Calu3 (cell line): Measurements from ENCODE around the gene CBX4. TPM values are rescaled to one million over a fixed set of nuclear protein-coding genes. Genes with fewer than 3 reads are reported as not detected.
A peak's percentile ranks its signal among the peaks of the same experiment; 100 is the strongest.

Experiments used
- BruUV-seq: library from RNA; stranded (reverse); fragments of 400-500 nt; replicated peaks from 2 replicates; lab custom pipeline; 2021; lab: Mats Ljungman, UMichigan
- CTCF ChIA-PET: fragments of 300-600 bp; sonication (Branson Sonifier 250); formaldehyde crosslinking; loops from one replicate; lab custom pipeline; 2022; ENCODE audit warnings: antibody characterized with exemption; lab: Charles Lee
- DNase-seq: peaks from one replicate; pipeline ENCODE4 v3.0.0; 2022
- H3K27ac Mint-ChIP-seq: one replicate; pipeline ENCODE4 v1.8.0; 2022; ENCODE audit warnings: mixed read lengths; ENCODE audit not compliant: unreplicated experiment
- H3K27me3 Mint-ChIP-seq: one replicate; pipeline ENCODE4 v1.8.0; 2022; ENCODE audit warnings: mixed read lengths; ENCODE audit not compliant: unreplicated experiment
- H3K36me3 Mint-ChIP-seq: one replicate; pipeline ENCODE4 v1.8.0; 2022; ENCODE audit warnings: mild to moderate bottlenecking, moderate library complexity, mixed read lengths; ENCODE audit not compliant: insufficient read depth, unreplicated experiment
- H3K4me1 Mint-ChIP-seq: one replicate; pipeline ENCODE4 v1.8.0; 2022; ENCODE audit warnings: mild to moderate bottlenecking, low read depth, mixed read lengths; ENCODE audit not compliant: unreplicated experiment
- H3K4me3 Mint-ChIP-seq: one replicate; pipeline ENCODE4 v1.8.0; 2022; ENCODE audit warnings: mild to moderate bottlenecking, low read depth, moderate library complexity, mixed read lengths; ENCODE audit not compliant: unreplicated experiment
- H3K9me3 Mint-ChIP-seq: one replicate; pipeline ENCODE4 v1.8.0; 2022; ENCODE audit warnings: low read depth, mixed read lengths; ENCODE audit not compliant: unreplicated experiment
- CTCF ChIP-seq: fragments of 200-600 bp; IDR thresholded peaks from one replicate; pipeline ENCODE4 v1.8.0; 2022; ENCODE audit warnings: antibody characterized with exemption; ENCODE audit not compliant: unreplicated experiment
- intact Hi-C: fragments of 100-400 bp; cut with micrococcal nuclease; formaldehyde crosslinking; loops from one replicate; pipeline ENCODE4 v1.10.0; 2022; ENCODE audit not compliant: unreplicated experiment
- total RNA-seq: library from RNA; stranded (reverse); gene quantifications from 2 replicates; pipeline ENCODE4 v1.2.3, GENCODE V29; 2022

Gene CBX4
- total RNA-seq, 1 experiment from 2014 or later = 40.2 TPM

- no peak for TF ChIP-seq CTCF
- CTCF ChIA-PET = interaction anchor here (0.5 to 2.0 kb wide), 7 partner anchors 15 to 157 kb away, joined by 3 to 9 read pairs (median 4); no protein-coding TSS in a partner anchor
- Mint-ChIP-seq H3K27me3 (peaks cover 22% of the 10 kb centered on the region), H3K36me3 (peaks cover 92% of the 10 kb centered on the region), H3K9me3 (no peaks in the 10 kb centered on the region), H3K27ac (peak overlapping the region; percentile 69), H3K4me3 (peak overlapping the region; percentile 85), H3K4me1 (peaks cover 27% of the 10 kb centered on the region)
- no TSS peak for BruUV-seq
- intact Hi-C loops = loop anchor here (5.0 kb wide), 1 partner anchor 39 kb away; the partner anchor contains the start of gene CBX8
- no peak for DNase-seq
Measured at GRCh38 chr17:79836510-79836971, 2.7 kb downstream of the CBX4 start.

- H3K9me3 Mint-ChIP-seq = no peaks in the 10 kb centered on the region
- DNase-seq = no peak
- peaks cover 27% of the 10 kb centered on the region for H3K4me1 Mint-ChIP-seq
- peaks cover 95% of the 10 kb centered on the region for H3K36me3 Mint-ChIP-seq
- BruUV-seq = no TSS peak
- peaks cover 17% of the 10 kb centered on the region for H3K27me3 Mint-ChIP-seq
- H3K27ac Mint-ChIP-seq = no peak overlapping the region
- CTCF ChIA-PET = interaction anchor here (0.6 to 2.0 kb wide), 7 partner anchors 9 to 158 kb away, joined by 3 to 6 read pairs (median 4); no protein-coding TSS in a partner anchor
- intact Hi-C loops = loop anchor here (5.0 kb wide), 1 partner anchor 39 kb away; the partner anchor contains the start of gene CBX8
- no peak overlapping the region for H3K4me3 Mint-ChIP-seq
- TF ChIP-seq CTCF = no peak
Measured at GRCh38 chr17:79835953-79836509, 3.2 kb downstream of the CBX4 start.

- CTCF ChIA-PET = interaction anchor here (0.6 to 1.9 kb wide), 5 partner anchors 9 to 81 kb away, joined by 3 to 4 read pairs (median 3); no protein-coding TSS in a partner anchor
- Mint-ChIP-seq H3K36me3 (peaks cover 91% of the 10 kb centered on the region), H3K4me3 (peak overlapping the region; percentile 50)
Measured at GRCh38 chr17:79835470-79835899, 3.8 kb downstream of the CBX4 start.

More at GRCh38 chr17:79835470-79835899, 3.8 kb downstream of the CBX4 start:
- no peak for DNase-seq
- peaks cover 27% of the 10 kb centered on the region for H3K4me1 Mint-ChIP-seq
- H3K27ac Mint-ChIP-seq = peak overlapping the region; percentile 21
- TF ChIP-seq CTCF = no peak
- peaks cover 12% of the 10 kb centered on the region for H3K27me3 Mint-ChIP-seq
- BruUV-seq = no TSS peak
- no peaks in the 10 kb centered on the region for H3K9me3 Mint-ChIP-seq
- intact Hi-C loops = loop anchor here (5.0 kb wide), 1 partner anchor 38 kb away; the partner anchor contains the start of gene CBX8
